Fibroblast of mammary gland (primary cell): ENCODE measurements around the gene CEP83.

ENCODE experiments used
- DNase-seq: peaks from one replicate; pipeline ENCODE4 v3.0.0-alpha.2; 2010; ENCODE audit warnings: low read depth
- H3K4me3 ChIP-seq: 2 replicates; pipeline ENCODE4 v1.5.1; 2011; ENCODE audit warnings: low read depth, mild to moderate bottlenecking, low read length, moderate library complexity; ENCODE audit not compliant: control insufficient read depth
- TF ChIP-seq, protein P1 (sequence below): conservative IDR thresholded peaks from 2 replicates; pipeline ENCODE4 v1.5.1; 2011; ENCODE audit warnings: low read depth, low read length, inconsistent platforms; ENCODE audit not compliant: control insufficient read depth, insufficient read depth

CEP83 gene

DNA sequence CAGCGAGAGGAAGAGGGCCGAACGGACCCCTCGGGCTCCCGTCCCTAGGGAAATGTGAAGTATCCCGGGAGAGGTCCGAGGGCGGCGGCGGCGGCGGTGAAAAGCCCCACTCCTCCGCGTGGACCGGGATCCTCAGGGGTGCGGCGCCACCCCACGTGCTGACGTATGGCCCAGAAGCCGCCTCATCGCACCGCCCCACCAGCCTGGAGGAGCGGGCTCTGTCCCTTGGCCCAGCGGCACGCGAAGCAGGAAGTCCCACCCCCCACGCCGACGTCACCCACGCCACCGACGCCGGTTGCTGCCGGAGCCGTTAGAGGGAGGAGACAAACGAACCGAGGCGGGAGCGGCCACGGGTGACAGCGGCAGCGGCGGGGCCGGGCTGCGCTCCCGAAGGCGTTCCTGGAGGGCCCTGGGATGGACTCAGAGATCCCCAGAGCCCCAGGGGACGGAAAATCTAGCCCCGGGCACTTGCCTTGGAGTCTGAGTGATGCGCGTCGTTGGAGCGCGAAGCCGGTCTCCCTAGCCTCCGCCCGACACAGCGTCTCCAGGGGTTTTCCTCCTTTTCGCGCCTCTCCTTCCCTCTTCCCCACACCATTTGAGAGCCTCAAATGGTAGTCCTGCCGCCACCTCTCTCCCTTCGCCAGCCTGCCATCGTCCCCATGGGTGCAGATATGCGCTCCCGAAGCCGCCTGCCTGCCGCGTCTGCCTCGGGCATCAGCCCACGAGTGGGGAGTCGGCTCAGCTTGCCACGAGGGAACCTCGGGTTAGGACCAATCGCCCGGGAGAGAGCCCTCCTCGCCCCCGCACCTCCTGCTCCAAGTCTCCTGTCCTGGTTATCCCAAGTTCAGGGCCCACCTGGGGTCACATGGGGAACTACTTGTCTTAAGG, at the start of gene CEP83:
Gene CEP83, minus strand, starts transcription at position 140 of the 888 bp plus-strand sequence. CDS start 47,377 bp downstream, outside the sequence.
- TF ChIP-seq, protein P1, sequence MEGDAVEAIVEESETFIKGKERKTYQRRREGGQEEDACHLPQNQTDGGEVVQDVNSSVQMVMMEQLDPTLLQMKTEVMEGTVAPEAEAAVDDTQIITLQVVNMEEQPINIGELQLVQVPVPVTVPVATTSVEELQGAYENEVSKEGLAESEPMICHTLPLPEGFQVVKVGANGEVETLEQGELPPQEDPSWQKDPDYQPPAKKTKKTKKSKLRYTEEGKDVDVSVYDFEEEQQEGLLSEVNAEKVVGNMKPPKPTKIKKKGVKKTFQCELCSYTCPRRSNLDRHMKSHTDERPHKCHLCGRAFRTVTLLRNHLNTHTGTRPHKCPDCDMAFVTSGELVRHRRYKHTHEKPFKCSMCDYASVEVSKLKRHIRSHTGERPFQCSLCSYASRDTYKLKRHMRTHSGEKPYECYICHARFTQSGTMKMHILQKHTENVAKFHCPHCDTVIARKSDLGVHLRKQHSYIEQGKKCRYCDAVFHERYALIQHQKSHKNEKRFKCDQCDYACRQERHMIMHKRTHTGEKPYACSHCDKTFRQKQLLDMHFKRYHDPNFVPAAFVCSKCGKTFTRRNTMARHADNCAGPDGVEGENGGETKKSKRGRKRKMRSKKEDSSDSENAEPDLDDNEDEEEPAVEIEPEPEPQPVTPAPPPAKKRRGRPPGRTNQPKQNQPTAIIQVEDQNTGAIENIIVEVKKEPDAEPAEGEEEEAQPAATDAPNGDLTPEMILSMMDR: no peak
- peak; percentile 90 for DNase-seq
- peak within 1 kb of the TSS; percentile 93 for H3K4me3 ChIP-seq

- DNase-seq: no peak
- TF ChIP-seq, protein P1: no peak
Observed at GRCh38 chr12:94509317-94509716, 49.6 kb upstream of the CEP83 start.

DNA sequence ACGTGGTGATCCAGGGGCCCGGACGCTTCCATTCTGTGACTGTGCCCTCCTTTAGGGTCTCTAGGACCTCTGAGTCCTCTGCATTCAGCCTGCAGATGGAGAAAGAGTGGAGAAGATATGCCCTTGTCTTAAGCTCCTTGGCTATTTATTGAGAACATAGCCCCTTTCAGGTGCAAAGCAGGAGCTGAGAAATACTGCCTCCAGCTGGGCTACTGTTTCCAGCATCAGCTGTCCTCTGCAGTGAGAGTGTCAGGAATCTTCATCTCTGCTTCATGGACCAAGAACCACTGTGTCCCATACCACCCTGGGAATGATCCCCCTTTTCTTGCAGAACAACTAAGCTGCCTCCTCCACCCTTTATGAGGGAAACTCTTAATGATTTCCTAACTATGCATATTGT, 47.8 kb upstream of the CEP83 start:
- no peak overlapping the region for H3K4me3 ChIP-seq
- DNase-seq: no peak
- TF ChIP-seq, protein P1: no peak

More at GRCh38 chr12:94509317-94509716, 49.6 kb upstream of the CEP83 start:
- no peak overlapping the region for H3K4me3 ChIP-seq

- TF ChIP-seq, protein P1: no peak
- no peak overlapping the region for H3K4me3 ChIP-seq
- DNase-seq: no peak
Observed at GRCh38 chr12:94504386-94504785, 44.7 kb upstream of the CEP83 start.

DNA sequence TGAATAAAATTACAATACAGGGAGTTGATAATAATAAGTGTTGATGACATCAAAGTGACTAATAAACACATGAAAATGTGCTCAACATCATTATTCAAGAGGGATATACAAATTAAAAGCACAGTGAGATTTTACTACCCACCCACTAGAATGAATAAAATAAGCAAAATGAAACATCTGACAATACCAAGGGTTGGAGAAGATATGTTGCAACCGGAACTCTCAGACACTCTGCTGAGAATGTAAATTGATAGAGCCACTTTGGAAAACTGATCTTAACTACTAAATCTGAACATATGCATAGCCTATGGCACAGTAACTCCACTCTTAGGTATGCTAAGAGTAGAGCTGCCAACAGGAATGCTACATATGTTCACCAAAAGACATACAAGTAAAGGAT, 44.0 kb upstream of the CEP83 start:
- TF ChIP-seq, protein P1: no peak
- H3K4me3 ChIP-seq: no peak overlapping the region
- DNase-seq: no peak

- TF ChIP-seq, protein P1: no peak
- H3K4me3 ChIP-seq: no peak overlapping the region
- DNase-seq: no peak
Observed at GRCh38 chr12:94500831-94501567, 41.3 kb upstream of the CEP83 start.
